WTC11 (cell line): ENCODE measurements around the gene DNAAF3. TPM values are rescaled to one million over a fixed set of nuclear protein-coding genes. Genes with fewer than 3 reads are reported as not detected.

Experiments
- ATAC-seq: fragments of 200-7000 bp; cut with Tn5 transposase; 2 replicates; pipeline ENCODE4 v1.10.0; 2021; ENCODE audit warnings: mild to moderate bottlenecking, moderate library complexity
- CTCF ChIA-PET: fragments of 300-600 bp; sonication (Branson Sonifier 250); formaldehyde crosslinking; loops from one replicate; lab custom pipeline; 2021; ENCODE audit warnings: antibody characterized with exemption; lab: Charles Lee
- POLR2A ChIA-PET: fragments of 350-600 bp; sonication (Branson Sonifier 250); formaldehyde crosslinking; loops from one replicate; lab custom pipeline; 2021; ENCODE audit warnings: antibody characterized with exemption; lab: Charles Lee
- DNase-seq: peaks from one replicate; pipeline ENCODE4 v3.0.0; 2021; ENCODE audit warnings: low spot score
- H3K27ac Mint-ChIP-seq: 2 replicates; pipeline ENCODE4 v1.8.0; 2021; ENCODE audit warnings: mixed read lengths
- H3K27me3 Mint-ChIP-seq: 2 replicates; pipeline ENCODE4 v1.8.0; 2021; ENCODE audit warnings: low read depth, mild to moderate bottlenecking, moderate library complexity, mixed read lengths
- H3K36me3 Mint-ChIP-seq: 2 replicates; pipeline ENCODE4 v1.8.0; 2021; ENCODE audit warnings: mixed read lengths
- H3K4me1 Mint-ChIP-seq: 2 replicates; pipeline ENCODE4 v1.8.0; 2022; ENCODE audit warnings: mixed read lengths
- H3K4me3 Mint-ChIP-seq: 2 replicates; pipeline ENCODE4 v1.8.0; 2021; ENCODE audit warnings: mild to moderate bottlenecking, moderate library complexity, mixed read lengths
- H3K9me3 Mint-ChIP-seq: 2 replicates; pipeline ENCODE4 v1.8.0; 2021; ENCODE audit warnings: mixed read lengths
- ATF1 ChIP-seq: sonication (generic); formaldehyde crosslinking; IDR thresholded peaks from 2 replicates; pipeline ENCODE4 v1.8.1; 2023; ENCODE audit warnings: mild to moderate bottlenecking, moderate library complexity, missing genetic modification reagents
- CREB1 ChIP-seq: sonication (generic); formaldehyde crosslinking; IDR thresholded peaks from 2 replicates; pipeline ENCODE4 v1.8.0; 2023; ENCODE audit warnings: mild to moderate bottlenecking, missing genetic modification reagents
- ELF4 ChIP-seq: sonication (generic); formaldehyde crosslinking; IDR thresholded peaks from 2 replicates; pipeline ENCODE4 v1.8.1; 2022; ENCODE audit warnings: low read depth, mild to moderate bottlenecking, moderate library complexity, missing genetic modification reagents
- FOXK1 ChIP-seq: sonication (generic); formaldehyde crosslinking; IDR thresholded peaks from 2 replicates; pipeline ENCODE4 v1.8.0; 2022; ENCODE audit warnings: mild to moderate bottlenecking, moderate library complexity, missing genetic modification reagents
- GTF2I ChIP-seq: fragments of 250-450 bp; sonication (Bioruptor Pico); conservative IDR thresholded peaks from 2 replicates; pipeline ENCODE4 v1.4.0; 2021; ENCODE audit warnings: mild to moderate bottlenecking
- NFATC4 ChIP-seq: fragments of 250-450 bp; sonication (Bioruptor Pico); IDR thresholded peaks from 2 replicates; pipeline ENCODE4 v1.9.0; 2021; ENCODE audit warnings: mild to moderate bottlenecking
- NR1H2 ChIP-seq: sonication (generic); formaldehyde crosslinking; IDR thresholded peaks from 2 replicates; pipeline ENCODE4 v1.9.0; 2021; ENCODE audit warnings: mild to moderate bottlenecking, moderate library complexity, missing genetic modification reagents
- PRRX2 ChIP-seq: fragments of 250-450 bp; sonication (Bioruptor Pico); IDR thresholded peaks from 2 replicates; pipeline ENCODE4 v1.8.0; 2021; ENCODE audit warnings: mild to moderate bottlenecking
- SP1 ChIP-seq: sonication (generic); formaldehyde crosslinking; conservative IDR thresholded peaks from 2 replicates; pipeline ENCODE4 v1.8.1; 2022; ENCODE audit warnings: missing genetic modification reagents
- TEAD4 ChIP-seq: sonication (generic); formaldehyde crosslinking; IDR thresholded peaks from 2 replicates; pipeline ENCODE4 v1.8.0; 2022; ENCODE audit warnings: mild to moderate bottlenecking, missing genetic modification reagents
- ZNF138 ChIP-seq: sonication (generic); formaldehyde crosslinking; conservative IDR thresholded peaks from 2 replicates; pipeline ENCODE4 v1.8.1; 2022; ENCODE audit warnings: mild to moderate bottlenecking, moderate library complexity, missing genetic modification reagents
- ZNF263 ChIP-seq: sonication (generic); formaldehyde crosslinking; IDR thresholded peaks from 2 replicates; pipeline ENCODE4 v1.8.1; 2022; ENCODE audit warnings: low read depth, mild to moderate bottlenecking, moderate library complexity, missing genetic modification reagents
- ZNF396 ChIP-seq: fragments of 250-450 bp; sonication (Bioruptor Pico); IDR thresholded peaks from 2 replicates; pipeline ENCODE4 v1.8.0; 2021; ENCODE audit warnings: mild to moderate bottlenecking, moderate library complexity, borderline replicate concordance
- total RNA-seq: library from RNA; stranded (reverse); gene quantifications from 3 replicates; pipeline ENCODE4 v1.2.3, GENCODE V29; 2021
- TF ChIP-seq, protein P1 (sequence below): fragments of 200-600 bp; IDR thresholded peaks from 2 replicates; pipeline ENCODE4 v1.8.0; 2022; ENCODE audit warnings: antibody characterized with exemption
- TF ChIP-seq, protein P2 (sequence below): sonication (generic); formaldehyde crosslinking; IDR thresholded peaks from 2 replicates; pipeline ENCODE4 v1.8.1; 2023; ENCODE audit warnings: mild to moderate bottlenecking, missing genetic modification reagents, moderate library complexity
- TF ChIP-seq, protein P3 (sequence below): sonication (generic); formaldehyde crosslinking; IDR thresholded peaks from 2 replicates; pipeline ENCODE4 v1.8.1; 2022; ENCODE audit warnings: low read depth, mild to moderate bottlenecking, moderate library complexity, missing genetic modification reagents, borderline replicate concordance
- TF ChIP-seq, protein P4 (sequence below): sonication (generic); formaldehyde crosslinking; IDR thresholded peaks from 2 replicates; pipeline ENCODE4 v1.8.1; 2023; ENCODE audit warnings: mild to moderate bottlenecking, missing genetic modification reagents
- TF ChIP-seq, protein P5 (sequence below): sonication (generic); formaldehyde crosslinking; IDR thresholded peaks from 2 replicates; pipeline ENCODE4 v1.8.0; 2023; ENCODE audit warnings: mild to moderate bottlenecking, missing genetic modification reagents
- TF ChIP-seq, protein P6 (sequence below): sonication (generic); formaldehyde crosslinking; IDR thresholded peaks from 2 replicates; pipeline ENCODE4 v1.8.0; 2022; ENCODE audit warnings: mild to moderate bottlenecking, missing genetic modification reagents

DNAAF3 gene
- total RNA-seq, 1 experiment from 2014 or later = 4.0 TPM

DNA sequence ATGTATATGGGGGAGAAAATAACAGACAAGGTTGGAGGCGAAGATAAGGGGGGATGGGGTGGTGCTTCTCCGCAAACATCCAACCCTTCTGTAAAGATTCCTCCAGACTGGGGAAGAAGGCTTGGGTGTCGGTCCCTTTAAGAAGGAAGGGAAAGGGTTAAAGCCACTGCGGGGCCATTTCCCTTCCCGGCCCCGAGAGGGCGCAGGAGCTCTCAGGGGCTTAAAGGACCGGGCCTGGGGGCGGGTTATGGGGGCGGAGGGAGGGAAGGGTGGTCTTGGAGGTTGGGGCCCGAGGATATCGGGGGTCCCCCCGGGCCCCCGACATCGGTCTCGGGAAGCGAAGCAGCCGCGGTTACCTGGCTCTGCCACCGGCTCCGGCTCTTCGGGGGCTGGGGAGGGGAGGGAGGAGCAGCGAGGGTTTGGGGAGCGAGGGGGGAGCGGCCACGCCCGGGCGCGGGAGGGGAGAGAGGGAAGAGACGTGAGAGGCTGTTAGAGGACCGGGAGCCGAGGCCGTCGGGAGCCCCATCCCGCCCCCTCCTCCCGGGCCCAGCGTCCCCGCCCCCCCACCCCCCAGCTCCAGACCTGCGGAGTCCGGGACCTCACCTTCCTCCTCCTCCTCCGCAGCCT, 20.2 kb downstream of the DNAAF3 start:
- CTCF ChIA-PET = interaction anchor here (0.5 to 3.2 kb wide), 51 partner anchors 8 to 947 kb away, joined by 3 to 108 read pairs (median 4); partner anchors contain the start of genes DNAAF3, EPS8L1, FIZ1 and HSPBP1
- H3K4me3 Mint-ChIP-seq = peak overlapping the region; percentile 65
- ATAC-seq = peak; percentile 33
- H3K27me3 Mint-ChIP-seq = peaks cover 26% of the 10 kb centered on the region
- H3K9me3 Mint-ChIP-seq = no peaks in the 10 kb centered on the region
- no peak overlapping the region for H3K27ac Mint-ChIP-seq
- H3K36me3 Mint-ChIP-seq = peaks cover 4% of the 10 kb centered on the region; the same call in 1 of the 2 replicates
- POLR2A ChIA-PET = interaction anchor here (0.6 to 2.5 kb wide), 8 partner anchors 10 to 193 kb away, joined by 3 to 11 read pairs (median 4); partner anchors contain the start of genes KMT5C and PPP6R1
- DNase-seq = peak; percentile 79
- H3K4me1 Mint-ChIP-seq = peaks cover 39% of the 10 kb centered on the region
- TF ChIP-seq, protein P1, sequence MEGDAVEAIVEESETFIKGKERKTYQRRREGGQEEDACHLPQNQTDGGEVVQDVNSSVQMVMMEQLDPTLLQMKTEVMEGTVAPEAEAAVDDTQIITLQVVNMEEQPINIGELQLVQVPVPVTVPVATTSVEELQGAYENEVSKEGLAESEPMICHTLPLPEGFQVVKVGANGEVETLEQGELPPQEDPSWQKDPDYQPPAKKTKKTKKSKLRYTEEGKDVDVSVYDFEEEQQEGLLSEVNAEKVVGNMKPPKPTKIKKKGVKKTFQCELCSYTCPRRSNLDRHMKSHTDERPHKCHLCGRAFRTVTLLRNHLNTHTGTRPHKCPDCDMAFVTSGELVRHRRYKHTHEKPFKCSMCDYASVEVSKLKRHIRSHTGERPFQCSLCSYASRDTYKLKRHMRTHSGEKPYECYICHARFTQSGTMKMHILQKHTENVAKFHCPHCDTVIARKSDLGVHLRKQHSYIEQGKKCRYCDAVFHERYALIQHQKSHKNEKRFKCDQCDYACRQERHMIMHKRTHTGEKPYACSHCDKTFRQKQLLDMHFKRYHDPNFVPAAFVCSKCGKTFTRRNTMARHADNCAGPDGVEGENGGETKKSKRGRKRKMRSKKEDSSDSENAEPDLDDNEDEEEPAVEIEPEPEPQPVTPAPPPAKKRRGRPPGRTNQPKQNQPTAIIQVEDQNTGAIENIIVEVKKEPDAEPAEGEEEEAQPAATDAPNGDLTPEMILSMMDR = peak; percentile 75
- no peak for TF ChIP-seq TEAD4
- TF ChIP-seq, all 79 proteins: peak for 1

DNA sequence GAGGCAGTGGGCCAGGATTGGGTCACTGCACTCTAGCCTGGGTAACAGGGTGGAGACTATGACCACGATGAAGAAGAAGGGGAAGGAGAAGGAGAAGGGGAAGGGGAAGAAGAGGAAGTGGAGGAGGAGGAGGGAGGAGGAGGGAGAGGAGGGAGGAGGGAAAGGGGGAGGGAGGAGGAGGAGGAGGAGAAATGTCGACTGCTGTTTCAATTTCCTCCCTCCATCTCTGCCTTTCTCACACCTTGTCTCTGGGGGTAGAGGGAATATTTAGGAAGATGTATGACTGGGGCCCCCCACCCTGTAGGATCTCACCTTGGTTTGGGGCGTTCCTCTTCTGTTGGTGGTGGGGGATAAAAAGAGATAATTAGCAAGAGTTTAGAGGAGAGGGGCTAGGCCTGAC, 21.2 kb downstream of the DNAAF3 start:
- POLR2A ChIA-PET = no interaction called here
- TF ChIP-seq ZNF263 (CRISPR knock-in tag) = peak; percentile 65; the same call in 1 of the 2 replicates
- TF ChIP-seq ZNF396 = no peak
- TF ChIP-seq, all 79 proteins: peak for 1
- CTCF ChIA-PET = interaction anchor here (1.0 to 3.2 kb wide), 10 partner anchors 10 to 194 kb away, joined by 4 to 108 read pairs (median 18); partner anchors contain the start of genes DNAAF3, KMT5C, PPP1R12C and PPP6R1
- Mint-ChIP-seq H3K4me1 (peaks cover 38% of the 10 kb centered on the region), H3K27ac (no peak overlapping the region), H3K27me3 (peaks cover 23% of the 10 kb centered on the region), H3K9me3 (no peaks in the 10 kb centered on the region), H3K4me3 (peak overlapping the region; percentile 65), H3K36me3 (peaks cover 8% of the 10 kb centered on the region)
- ATAC-seq (no peak), DNase-seq (no peak)

DNA sequence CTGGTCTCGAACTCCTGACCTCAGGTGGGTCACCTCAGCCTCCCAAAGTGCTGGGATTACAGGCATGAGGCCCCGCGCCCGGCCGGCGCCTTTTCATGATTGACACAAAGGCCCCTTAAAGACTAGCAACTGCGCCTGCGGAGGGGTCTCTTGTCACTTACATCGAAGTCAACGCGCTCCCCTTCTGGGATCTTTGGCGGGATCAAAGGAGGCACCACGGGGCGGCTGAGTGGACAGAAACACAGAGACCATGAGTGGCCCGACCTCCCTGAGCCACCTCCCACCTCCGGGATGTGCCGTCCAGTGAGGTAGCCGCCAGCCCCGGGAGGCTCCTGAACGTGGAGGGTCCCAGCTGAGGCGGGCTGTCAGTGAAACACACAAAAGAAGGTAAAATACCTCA, 24.7 kb downstream of the DNAAF3 start:
- POLR2A ChIA-PET = interaction anchor here (0.6 to 2.1 kb wide), 2 partner anchors 15 to 24 kb away, joined by 3 to 8 read pairs; no protein-coding TSS in a partner anchor
- CTCF ChIA-PET = interaction anchor here (0.6 to 6.1 kb wide), 34 partner anchors 9 to 711 kb away, joined by 3 to 103 read pairs (median 5); partner anchors contain the start of genes DNAAF3, FIZ1, HSPBP1 and PPP1R12C
- DNase-seq = peak; percentile 38
- Mint-ChIP-seq H3K4me1 (peaks cover 25% of the 10 kb centered on the region), H3K36me3 (peaks cover 8% of the 10 kb centered on the region), H3K4me3 (peak overlapping the region; percentile 76), H3K27me3 (peaks cover 9% of the 10 kb centered on the region), H3K9me3 (no peaks in the 10 kb centered on the region), H3K27ac (no peak overlapping the region)
- no peak for ATAC-seq
- TF ChIP-seq ZNF138 (CRISPR knock-in tag) = no peak
- TF ChIP-seq, protein P2, sequence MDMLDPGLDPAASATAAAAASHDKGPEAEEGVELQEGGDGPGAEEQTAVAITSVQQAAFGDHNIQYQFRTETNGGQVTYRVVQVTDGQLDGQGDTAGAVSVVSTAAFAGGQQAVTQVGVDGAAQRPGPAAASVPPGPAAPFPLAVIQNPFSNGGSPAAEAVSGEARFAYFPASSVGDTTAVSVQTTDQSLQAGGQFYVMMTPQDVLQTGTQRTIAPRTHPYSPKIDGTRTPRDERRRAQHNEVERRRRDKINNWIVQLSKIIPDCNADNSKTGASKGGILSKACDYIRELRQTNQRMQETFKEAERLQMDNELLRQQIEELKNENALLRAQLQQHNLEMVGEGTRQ (CRISPR knock-in tag) = no peak
- no peak for TF ChIP-seq ZNF396
- TF ChIP-seq ATF1 = no peak
- no peak for TF ChIP-seq ELF4 (CRISPR knock-in tag)
- no peak for TF ChIP-seq NFATC4 (CRISPR knock-in tag)
- no peak for TF ChIP-seq NR1H2 (CRISPR knock-in tag)
- no peak for TF ChIP-seq GTF2I
- no peak for TF ChIP-seq CREB1 (CRISPR knock-in tag)
- TF ChIP-seq, protein P3, sequence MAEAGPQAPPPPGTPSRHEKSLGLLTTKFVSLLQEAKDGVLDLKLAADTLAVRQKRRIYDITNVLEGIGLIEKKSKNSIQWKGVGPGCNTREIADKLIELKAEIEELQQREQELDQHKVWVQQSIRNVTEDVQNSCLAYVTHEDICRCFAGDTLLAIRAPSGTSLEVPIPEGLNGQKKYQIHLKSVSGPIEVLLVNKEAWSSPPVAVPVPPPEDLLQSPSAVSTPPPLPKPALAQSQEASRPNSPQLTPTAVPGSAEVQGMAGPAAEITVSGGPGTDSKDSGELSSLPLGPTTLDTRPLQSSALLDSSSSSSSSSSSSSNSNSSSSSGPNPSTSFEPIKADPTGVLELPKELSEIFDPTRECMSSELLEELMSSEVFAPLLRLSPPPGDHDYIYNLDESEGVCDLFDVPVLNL (CRISPR knock-in tag) = no peak
- TF ChIP-seq, protein P1 = no peak
- TF ChIP-seq, protein P4, sequence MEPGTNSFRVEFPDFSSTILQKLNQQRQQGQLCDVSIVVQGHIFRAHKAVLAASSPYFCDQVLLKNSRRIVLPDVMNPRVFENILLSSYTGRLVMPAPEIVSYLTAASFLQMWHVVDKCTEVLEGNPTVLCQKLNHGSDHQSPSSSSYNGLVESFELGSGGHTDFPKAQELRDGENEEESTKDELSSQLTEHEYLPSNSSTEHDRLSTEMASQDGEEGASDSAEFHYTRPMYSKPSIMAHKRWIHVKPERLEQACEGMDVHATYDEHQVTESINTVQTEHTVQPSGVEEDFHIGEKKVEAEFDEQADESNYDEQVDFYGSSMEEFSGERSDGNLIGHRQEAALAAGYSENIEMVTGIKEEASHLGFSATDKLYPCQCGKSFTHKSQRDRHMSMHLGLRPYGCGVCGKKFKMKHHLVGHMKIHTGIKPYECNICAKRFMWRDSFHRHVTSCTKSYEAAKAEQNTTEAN (CRISPR knock-in tag) = no peak
- no peak for TF ChIP-seq SP1
- TF ChIP-seq, protein P5, sequence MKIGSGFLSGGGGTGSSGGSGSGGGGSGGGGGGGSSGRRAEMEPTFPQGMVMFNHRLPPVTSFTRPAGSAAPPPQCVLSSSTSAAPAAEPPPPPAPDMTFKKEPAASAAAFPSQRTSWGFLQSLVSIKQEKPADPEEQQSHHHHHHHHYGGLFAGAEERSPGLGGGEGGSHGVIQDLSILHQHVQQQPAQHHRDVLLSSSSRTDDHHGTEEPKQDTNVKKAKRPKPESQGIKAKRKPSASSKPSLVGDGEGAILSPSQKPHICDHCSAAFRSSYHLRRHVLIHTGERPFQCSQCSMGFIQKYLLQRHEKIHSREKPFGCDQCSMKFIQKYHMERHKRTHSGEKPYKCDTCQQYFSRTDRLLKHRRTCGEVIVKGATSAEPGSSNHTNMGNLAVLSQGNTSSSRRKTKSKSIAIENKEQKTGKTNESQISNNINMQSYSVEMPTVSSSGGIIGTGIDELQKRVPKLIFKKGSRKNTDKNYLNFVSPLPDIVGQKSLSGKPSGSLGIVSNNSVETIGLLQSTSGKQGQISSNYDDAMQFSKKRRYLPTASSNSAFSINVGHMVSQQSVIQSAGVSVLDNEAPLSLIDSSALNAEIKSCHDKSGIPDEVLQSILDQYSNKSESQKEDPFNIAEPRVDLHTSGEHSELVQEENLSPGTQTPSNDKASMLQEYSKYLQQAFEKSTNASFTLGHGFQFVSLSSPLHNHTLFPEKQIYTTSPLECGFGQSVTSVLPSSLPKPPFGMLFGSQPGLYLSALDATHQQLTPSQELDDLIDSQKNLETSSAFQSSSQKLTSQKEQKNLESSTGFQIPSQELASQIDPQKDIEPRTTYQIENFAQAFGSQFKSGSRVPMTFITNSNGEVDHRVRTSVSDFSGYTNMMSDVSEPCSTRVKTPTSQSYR = no peak
- TF ChIP-seq FOXK1 (CRISPR knock-in tag) = no peak
- TF ChIP-seq PRRX2 = no peak
- TF ChIP-seq, protein P6, sequence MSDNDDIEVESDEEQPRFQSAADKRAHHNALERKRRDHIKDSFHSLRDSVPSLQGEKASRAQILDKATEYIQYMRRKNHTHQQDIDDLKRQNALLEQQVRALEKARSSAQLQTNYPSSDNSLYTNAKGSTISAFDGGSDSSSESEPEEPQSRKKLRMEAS (CRISPR knock-in tag) = no peak
